HCT116 (cell line): Measurements from ENCODE around the gene EYA2.

Experiments used
- EGR1 ChIP-seq: IDR thresholded peaks from 2 replicates; pipeline ENCODE4 v1.6.1; 2012; ENCODE audit warnings: low read depth
- EZH2 ChIP-seq: fragments of 200-600 bp; sonication (generic); IDR thresholded peaks from 2 replicates; pipeline ENCODE4 v1.6.1; 2017; ENCODE audit warnings: antibody characterized with exemption, mixed run types
- POLR2A ChIP-seq: IDR thresholded peaks from 2 replicates; pipeline ENCODE4 v1.7.0; 2011; ENCODE audit warnings: borderline replicate concordance; ENCODE audit not compliant: insufficient read depth, insufficient read length; ENCODE audit errors: extremely low read depth
- YY1 ChIP-seq: IDR thresholded peaks from 2 replicates; pipeline ENCODE4 v1.6.1; 2011; ENCODE audit warnings: low read length, low read depth, moderate library complexity, mild to moderate bottlenecking; ENCODE audit not compliant: insufficient replicate concordance; ENCODE audit errors: extremely low read depth

- TF ChIP-seq POLR2A (no peak), EGR1 (no peak), EZH2 (no peak), YY1 (no peak)
Measured at GRCh38 chr20:46990017-46990595, 95.5 kb downstream of the EYA2 start.
